AG10803 (cell line): Measurements from ENCODE around the gene WWP2.
"Not testable (repeated sequence)": the region's sequence is repeated elsewhere in the genome, so short reads cannot be mapped to it uniquely, and the experiment has no call there.

Experiments used
- DNase-seq: peaks from one replicate; pipeline ENCODE4 v3.0.0; 2010; ENCODE audit warnings: low read depth
- H3K4me3 ChIP-seq: 2 replicates; pipeline ENCODE4 v1.5.1; 2011; ENCODE audit warnings: mild to moderate bottlenecking, low read length, control low read depth
- TF ChIP-seq, protein P1 (sequence below): conservative IDR thresholded peaks from 2 replicates; pipeline ENCODE4 v1.5.1; 2011; ENCODE audit warnings: mild to moderate bottlenecking, low read length, control low read depth, inconsistent platforms

The WWP2 gene

DNA sequence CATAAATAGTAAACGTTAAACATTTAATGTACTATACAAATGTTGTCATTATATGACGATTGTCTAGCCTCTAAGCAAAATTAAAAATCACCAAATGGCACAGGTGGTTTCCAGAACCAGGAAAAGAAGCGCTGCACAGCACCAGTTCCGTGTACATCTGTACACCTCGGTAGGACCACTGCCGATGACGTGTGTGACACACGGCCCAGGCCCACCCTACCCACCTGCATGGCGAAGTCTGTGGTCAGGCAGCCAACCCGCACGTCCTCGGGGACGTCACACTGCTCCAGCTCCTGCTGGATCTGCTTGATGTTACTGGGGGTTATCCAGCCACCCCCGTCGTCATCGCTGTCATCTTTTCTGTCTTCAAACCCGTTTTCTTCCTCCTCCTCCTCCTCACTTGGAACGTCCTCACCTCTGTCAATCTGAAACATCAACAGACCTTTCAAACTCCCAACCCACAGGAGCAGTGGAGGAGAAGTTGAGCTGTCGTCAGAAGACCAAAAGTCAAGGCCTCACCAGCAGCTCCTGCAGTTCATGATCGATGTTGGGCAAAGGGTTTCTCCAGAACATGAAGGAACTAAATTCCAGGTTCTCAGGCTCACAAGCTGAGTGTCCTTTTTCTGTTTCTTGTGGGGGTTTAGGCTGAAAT, 13.3 kb upstream of the WWP2 start:
- H3K4me3 ChIP-seq, result no peak overlapping the region
- DNase-seq, result no peak
- TF ChIP-seq, protein P1, sequence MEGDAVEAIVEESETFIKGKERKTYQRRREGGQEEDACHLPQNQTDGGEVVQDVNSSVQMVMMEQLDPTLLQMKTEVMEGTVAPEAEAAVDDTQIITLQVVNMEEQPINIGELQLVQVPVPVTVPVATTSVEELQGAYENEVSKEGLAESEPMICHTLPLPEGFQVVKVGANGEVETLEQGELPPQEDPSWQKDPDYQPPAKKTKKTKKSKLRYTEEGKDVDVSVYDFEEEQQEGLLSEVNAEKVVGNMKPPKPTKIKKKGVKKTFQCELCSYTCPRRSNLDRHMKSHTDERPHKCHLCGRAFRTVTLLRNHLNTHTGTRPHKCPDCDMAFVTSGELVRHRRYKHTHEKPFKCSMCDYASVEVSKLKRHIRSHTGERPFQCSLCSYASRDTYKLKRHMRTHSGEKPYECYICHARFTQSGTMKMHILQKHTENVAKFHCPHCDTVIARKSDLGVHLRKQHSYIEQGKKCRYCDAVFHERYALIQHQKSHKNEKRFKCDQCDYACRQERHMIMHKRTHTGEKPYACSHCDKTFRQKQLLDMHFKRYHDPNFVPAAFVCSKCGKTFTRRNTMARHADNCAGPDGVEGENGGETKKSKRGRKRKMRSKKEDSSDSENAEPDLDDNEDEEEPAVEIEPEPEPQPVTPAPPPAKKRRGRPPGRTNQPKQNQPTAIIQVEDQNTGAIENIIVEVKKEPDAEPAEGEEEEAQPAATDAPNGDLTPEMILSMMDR, result no peak

DNA sequence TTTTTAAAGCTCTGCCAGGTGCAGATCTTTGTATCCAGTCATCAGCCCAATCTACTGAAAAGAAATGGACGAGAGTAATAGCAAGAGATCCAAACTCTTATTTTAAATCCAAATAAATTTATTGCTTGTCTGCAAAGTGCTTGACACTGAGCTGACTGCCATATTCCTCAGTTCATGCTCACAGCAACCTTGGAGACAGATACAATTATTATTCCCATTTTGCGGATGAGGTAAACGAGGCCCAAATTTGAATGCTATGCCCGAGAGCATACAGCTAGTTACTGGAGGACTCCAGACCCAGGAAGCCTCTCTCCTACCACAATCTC, 8.0 kb upstream of the WWP2 start:
- TF ChIP-seq, protein P1, result no peak
- peak overlapping the region; percentile 96 for H3K4me3 ChIP-seq
- DNase-seq, result no peak

- TF ChIP-seq, protein P1, result peak; percentile 86
- H3K4me3 ChIP-seq, result peak within 1 kb of the TSS; percentile 96
- peak; percentile 95 for DNase-seq
Observed at GRCh38 chr16:69754469-69755310, 7.4 kb upstream of the WWP2 start, which contains the start of gene NOB1. TSS of gene NOB1 (minus strand) at chr16:69754926. CDS start at chr16:69754910, 16 bp downstream.

DNA sequence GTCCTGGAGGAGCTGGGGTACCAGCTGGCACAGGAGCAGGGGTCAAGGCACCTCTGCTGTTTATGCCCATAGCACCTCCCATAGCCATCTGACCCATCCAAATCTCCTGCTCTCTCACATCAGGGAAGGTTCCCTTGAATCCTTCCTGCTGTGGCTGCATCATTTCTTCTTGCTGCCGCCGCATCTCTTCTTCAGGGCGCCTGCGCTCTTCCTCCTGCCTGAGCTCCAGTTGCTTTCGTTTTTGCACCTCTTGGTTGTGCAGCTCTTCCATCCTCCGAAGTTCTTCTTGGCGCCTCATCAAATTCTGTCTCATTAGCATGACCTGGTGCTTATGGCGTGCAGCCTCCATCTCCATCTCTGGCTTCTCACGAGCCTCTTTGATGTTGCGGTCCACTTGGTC, 5.4 kb upstream of the WWP2 start:
- TF ChIP-seq, protein P1, result no peak

GRCh38 chr16:69757375-69757774, 4.8 kb upstream of the WWP2 start:
- not testable (repeated sequence) for DNase-seq, H3K4me3 ChIP-seq

More for the DNA sequence above, 5.4 kb upstream of the WWP2 start:
- no peak overlapping the region for H3K4me3 ChIP-seq
- DNase-seq, result no peak

DNA sequence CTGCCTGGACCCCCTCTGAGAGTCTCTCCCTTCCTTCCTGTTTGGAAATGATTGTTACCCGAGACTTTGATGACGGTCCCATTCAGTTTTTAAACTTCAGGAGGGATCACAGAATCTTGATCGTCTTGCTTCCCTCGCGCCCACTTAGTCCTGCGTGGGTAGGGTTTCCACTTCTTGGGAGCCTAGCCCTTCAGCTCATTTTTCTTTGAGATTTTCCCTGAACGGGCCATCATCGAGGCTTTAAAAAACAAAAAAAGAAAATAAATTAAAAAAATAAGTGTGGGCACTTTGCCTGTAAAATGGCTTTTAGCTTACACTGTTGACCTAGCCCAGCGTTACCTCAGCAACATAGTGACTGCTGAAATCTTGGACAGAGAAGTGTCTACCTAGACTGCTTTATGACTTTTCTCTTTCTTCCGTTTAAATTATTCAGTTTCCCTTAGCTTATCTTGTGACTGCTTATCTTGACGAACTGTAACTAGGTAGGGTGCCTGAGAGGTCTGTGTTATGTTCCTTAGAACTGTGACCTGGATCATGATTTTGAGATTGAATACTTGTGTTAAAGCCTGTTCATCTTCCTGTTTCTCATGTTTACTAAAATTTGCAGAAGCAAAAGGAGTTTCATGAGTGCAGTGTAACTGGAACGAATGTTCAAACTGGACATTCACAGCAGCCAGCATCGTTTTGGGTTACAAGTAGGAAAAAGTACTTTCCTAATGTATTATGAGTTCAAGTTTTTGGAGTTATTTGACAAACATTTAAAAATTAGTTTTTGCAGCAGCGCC, 874 bp downstream of the WWP2 start:
- TF ChIP-seq, protein P1, result no peak
- peak; percentile 42 for DNase-seq

DNA sequence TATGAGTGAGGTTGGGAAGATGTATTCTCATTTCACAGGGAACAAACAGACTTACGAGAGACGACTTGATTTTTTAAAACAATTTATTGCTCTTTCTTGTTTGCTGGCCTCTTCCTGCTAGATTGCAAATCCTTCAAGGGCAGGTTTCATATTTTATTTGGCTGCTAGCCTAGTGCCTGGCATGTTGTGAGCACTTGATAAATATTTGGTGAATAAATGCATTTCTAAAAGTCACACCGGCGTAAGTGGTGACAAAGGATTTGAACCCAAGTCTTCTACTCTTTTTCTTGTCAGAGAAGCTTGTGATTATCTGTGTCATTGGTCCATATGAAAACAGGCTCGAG, 1.4 kb downstream of the WWP2 start:
- DNase-seq, result no peak
- TF ChIP-seq, protein P1, result no peak
- H3K4me3 ChIP-seq, result no peak overlapping the region

More for the DNA sequence above, 874 bp downstream of the WWP2 start:
- H3K4me3 ChIP-seq, result peak overlapping the region; percentile 96
